GM21576 (cell line): Measurements from ENCODE around the gene STK39.

Experiments
- ATAC-seq: cut with Tn5 transposase; IDR thresholded peaks from one replicate; pipeline ENCODE4 v1.9.1; 2021; ENCODE audit warnings: mild to moderate bottlenecking, moderate library complexity; ENCODE audit not compliant: unreplicated experiment

Gene STK39

DNA sequence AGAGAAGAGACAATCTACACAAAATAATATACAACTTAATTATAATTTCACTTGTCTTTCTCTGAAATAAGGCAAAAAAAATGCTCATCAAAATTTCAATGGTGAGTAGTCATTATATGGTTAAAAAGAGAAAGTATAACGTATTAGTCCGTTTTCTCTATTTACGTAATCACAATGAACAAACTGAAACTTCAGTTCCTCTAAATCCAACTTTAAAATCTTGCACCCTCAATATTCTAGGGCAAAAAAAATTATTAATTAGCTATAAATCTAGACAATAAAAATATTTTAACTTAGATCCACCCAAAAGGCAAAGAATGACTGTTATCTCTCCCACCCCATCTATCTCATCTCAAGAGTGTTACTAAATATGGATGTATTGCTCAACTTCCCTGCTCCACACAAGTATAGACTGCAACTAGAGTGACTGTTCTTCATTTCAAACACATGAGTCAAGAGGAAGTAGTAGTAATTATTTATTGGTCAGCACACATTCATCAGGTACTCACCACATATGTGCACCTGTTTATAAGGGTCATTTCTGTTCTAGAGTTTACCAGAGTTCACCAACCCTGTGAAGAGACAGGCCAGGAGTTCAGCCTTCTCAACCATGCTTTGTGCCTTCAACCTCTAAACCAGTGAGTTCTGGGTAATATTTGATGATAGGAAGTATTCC is 36.4 kb downstream of the STK39 start:
- ATAC-seq: peak; percentile 33

DNA sequence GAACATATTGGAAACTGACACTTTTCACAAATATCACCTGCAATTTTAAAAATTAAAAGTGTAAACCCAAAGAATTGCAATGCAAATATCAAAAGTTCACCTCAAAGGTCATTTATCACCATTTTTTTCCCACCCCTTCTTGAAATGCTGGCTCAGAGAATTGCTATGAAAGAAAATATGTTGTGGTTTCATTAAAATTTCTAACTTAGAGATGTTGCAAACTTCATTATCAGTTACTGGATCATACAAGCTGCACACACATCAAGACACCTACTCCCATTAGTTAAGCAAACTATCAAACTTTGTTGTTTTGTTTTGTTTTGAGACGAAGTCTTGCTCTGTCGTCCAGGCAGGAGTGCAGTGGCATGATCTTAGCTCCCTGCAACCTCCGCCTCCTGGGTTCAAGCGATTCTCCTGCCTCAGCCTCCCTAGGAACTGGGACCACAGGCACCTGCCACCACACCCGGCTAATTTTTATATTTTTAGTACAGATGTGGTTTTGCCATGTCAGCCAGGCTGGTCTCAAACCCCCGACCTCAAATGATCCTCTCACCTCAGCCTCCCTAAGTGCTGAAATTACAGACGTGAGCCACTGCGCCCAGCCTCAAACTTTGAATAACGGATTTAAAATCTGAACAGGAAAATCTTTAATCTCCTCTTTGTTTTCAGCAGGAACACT is 37.0 kb downstream of the STK39 start:
- no peak for ATAC-seq

DNA sequence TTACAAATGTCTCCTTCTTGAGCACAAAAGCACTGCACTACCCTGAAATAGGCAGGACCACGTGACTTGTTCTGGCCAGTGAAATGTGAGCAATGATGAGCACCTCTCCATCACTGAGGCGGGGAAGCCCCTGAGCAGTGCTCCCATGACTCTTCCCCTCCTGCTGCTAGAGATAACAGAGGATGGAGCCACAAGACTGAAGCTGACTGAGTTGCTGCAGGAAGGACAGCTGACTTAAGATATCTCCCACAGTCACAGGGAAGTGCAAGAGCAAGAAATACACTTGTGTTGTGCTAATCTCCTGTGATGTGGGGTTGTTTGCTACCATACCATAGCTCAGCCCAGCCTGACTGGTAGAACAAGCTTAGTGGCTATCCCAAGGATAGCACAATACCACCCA is 38.7 kb downstream of the STK39 start:
- ATAC-seq: no peak

DNA sequence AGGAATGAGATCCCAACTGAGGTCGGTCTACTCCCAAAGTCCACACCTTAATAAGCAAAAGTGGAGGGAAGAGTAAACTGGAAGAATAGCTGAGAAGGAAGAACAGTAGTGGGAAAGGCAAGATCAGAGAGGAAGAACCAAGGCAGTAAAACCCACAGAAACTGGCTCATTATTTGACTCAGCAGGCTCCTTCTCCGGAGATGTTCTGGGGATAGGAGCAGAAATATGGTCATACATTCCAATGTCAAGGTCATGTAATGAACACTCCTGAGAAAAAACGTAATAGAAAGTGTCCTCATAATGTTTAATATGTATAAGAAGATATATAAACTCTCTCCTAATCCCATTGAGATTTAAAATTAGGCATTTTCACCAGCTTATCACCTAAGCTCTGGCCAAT is 39.5 kb downstream of the STK39 start:
- no peak for ATAC-seq

DNA sequence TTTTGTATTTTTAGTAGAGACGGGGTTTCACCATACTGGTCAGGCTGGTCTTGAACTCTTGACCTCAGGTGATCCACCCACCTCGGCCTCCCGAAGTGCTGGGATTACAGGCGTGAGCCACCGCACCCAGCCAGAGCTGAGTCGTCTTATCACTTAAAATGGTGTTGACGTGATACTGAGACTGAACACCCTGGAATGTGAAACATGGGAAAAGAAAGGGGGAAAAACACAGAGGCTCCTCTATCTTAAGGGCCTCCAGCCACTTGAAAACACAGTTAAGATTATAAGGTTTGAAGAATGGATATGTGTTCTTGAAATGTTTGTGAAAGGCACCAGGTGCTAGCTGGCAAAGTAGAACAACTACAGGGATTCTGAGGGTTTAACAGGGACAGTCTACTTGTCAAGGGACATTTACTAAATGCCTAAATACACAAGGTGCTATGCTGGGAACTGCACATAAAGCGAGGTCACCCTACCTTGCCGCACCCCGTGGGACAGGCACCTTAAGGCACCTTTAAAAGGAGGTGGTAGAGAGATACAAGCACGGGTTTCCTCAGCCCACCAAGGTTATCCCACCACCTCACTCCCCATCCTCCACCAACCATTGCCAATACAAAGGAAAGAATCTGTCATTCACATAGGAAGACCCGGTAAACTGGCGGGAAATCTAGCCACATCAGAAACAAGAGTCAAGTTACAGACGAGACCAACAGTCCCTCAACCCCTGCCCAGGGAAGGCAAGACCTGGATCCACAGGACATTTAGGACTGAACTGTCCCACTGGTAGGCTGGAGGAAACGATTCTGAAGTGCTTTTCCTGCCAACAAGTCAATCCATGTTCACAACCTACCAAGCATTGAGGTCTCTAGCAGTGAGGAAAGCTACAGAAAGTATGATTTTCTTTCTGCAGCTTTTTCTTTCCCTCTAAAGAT is 43.4 kb downstream of the STK39 start:
- no peak for ATAC-seq

DNA sequence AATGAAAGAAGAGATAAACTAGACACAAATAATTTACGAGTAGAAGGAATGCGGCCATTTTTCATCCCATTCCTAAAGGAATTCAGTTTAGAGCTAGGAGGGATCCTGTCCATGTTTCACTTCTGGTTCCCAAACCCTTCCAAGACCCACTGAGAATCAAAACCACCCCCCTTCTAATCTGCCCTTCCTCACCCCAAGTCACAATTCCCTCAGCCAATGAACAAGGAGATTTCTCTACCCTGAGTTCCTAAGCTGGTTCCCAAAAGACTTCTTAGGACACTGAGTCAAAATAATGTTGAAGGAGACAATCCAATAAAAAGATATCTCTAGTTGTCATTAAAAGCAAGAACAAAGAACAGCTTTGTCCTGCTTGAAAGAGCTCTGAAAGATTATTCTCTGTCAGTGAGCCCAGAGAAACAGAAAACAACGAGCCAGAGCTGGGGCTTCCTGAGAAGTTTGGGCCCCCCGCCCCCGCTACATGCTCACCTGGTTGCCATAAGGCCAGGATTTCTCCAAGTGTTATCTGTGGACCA is 45.7 kb downstream of the STK39 start:
- no peak for ATAC-seq

DNA sequence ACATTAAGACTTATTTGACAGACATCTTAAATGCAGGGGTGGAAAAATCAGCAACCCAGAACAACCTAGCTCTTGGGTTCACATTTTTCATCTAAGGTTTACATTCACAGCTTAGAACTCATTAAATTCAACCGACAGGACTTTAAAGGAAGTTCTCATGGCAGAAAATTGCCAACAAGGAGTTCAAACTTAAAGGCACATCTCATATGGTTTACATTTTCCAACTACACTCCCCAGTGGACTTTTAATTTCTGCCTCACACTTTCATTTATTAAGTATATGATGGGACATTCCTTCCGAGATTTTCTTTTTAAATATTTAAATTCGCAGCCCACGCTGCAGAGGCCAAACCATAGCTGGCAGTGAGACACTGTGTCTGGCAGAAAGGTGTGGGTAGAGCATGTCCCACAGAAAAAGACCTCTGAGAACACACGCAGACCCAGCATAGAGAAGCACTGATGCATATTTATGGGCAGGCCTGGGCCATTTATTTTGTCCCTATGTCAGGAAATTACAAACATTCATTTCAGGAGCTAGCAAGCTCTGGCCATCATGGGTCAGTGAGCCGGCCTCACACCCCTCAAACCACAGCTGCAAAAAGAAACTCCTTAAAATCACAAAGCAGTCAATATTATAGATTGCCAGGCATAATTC is 46.3 kb downstream of the STK39 start:
- ATAC-seq: no peak

DNA sequence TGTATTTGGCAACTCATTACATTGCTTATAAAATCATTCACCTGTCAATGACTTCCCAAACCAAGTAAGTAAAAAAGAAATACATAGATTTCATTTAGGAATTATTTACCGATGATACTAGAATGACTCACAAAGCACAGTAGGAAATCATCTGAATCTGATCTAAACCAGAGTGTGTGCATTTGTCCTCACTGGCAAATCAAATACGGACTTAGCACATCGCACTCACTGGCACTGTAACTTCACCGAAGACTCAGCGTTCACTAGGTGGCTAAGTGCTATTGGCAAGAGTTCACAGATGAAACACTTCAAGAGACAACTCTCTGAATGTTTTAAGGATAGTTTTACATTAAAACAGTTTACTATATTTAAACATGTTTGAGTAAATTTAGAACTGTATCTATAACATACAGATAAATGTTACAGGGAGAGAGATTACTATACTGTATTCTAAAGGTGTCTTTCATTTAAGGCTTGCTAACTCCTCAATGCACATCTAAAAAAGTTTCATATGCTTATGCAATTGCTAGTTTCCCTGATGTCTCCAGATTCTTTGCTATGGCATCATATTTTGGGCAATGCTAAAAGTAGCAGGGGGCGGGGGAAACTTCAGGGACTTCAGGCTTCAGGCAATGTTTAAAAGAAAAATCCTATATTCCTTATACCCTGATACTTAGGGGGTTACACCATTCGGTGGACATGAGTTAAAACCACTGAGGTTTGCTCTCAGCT is 48.8 kb downstream of the STK39 start:
- no peak for ATAC-seq

DNA sequence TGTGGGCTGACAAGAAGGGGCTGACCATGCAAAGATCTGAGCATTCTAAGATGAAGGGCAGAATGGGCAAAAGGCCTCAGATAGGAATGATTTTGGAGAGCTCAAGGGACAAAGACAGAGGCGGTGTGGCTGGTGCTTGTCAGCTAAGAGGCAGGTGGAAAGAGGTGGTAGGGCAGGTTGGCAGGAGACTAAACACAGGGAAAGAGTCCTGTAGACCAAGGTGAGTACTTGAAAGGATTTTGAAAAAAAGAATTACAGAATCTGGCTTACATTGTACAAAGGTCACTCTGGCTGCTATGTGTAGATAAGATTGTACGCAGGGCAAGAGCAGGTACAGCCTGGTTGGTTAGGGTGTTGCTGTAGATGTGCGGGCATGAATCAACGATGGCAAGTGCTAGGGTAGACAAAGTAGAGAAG is 50.6 kb downstream of the STK39 start:
- ATAC-seq: no peak

DNA sequence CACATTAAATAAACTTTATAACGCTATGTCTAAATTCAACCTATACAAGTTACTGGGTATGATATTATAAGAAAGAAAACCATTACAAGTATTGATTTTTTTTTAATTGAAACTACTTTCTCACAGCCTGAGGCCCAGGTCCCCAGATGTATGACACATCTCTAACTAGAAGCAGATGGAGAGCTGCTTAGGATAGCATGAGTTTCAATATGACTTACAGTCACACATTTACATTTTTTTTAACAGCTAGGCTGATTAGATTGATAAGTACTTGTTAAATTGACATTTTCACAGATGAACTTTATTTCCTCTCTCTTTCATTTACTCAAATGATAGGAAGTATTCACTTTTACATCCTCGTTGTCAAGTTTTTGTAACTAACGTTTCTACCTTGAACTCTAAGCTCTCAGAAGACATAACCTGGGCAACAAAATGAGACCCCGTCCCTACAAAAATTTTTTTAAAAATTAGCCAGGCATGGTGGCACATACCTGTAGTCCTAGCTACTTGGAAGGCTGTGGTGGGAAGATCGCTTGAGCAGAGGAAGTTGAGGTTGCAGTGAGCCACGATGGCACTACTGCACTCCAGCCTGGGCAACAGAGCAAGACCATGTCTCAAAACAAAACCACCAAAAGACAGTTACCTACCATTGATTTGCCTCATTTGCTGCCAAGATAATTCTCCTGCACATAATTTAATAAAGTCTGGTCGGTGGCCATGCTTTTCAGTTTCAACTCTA is 52.4 kb downstream of the STK39 start:
- ATAC-seq: peak; percentile 89

DNA sequence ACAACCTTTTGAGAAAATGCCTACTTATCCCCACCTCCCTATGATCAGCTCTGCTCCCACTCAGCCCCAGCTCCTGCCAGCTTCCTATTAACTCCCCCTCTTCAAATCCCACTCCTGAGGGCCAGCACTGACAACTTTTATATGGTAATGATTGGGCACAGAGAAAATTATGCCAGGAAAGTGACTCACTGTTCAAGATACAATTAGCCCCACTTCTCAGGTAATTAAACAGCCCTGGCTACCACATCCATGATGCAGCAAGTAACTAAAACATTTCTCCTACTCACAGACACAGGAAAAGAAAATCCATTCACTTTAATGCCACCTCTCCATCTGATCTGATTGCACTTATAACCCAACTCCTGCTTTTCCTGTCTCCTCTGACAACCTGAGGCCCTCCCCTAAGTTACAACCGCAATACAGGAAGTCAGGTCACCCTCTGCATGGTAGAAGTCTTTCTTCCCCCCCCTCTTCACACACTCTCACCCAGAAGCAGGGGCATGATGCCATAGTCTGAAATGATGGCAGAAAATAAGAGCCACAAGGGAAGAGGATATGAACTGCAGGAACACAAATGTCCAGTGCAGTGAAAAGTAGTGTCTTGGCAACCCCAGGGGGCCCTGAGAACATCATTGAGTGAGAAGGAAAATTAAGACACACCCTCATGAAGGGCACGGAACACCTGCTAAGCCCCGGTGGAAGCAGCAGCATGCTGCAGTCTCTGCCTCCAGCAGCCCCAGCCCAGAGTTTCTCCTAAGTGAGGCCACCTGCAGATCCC is 54.4 kb downstream of the STK39 start:
- no peak for ATAC-seq

DNA sequence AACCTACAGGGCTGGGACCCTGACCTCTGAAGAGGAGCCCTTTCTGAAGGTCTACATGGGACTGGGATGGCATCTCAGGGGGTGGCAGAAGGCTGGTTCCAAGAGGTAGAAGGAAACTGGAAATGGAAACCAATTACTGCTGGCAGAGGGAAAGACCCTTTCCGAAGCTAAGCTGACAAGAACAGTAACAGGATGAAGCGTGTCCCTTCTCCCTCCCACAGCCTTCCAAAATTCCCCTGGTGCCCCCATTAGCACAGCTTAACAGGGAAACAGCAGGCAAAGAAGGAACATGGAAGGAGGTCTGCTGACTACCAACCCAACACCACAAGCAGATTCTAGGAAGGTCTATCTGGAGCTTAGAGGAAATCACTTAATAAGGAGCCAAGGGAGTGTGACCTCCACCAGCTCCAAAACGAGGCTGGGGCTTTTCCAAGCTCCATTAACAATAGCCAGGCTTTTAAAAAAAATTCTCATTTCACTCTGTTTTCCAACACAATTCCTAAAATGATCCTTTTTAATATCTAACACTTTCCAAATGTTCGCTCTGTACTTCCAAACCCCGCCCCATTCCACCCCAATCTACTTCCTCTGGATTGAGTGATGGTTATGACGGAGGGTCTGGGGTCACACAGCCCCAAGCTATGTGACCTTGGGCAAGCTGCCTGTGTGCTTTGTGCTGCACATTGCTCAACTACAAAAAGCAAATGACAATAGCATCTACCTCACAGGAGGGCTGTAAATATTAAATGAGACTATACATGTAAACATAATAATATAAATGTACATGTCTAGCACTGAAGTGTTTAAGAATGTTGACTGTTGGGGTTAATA is 55.2 kb downstream of the STK39 start:
- ATAC-seq: no peak

DNA sequence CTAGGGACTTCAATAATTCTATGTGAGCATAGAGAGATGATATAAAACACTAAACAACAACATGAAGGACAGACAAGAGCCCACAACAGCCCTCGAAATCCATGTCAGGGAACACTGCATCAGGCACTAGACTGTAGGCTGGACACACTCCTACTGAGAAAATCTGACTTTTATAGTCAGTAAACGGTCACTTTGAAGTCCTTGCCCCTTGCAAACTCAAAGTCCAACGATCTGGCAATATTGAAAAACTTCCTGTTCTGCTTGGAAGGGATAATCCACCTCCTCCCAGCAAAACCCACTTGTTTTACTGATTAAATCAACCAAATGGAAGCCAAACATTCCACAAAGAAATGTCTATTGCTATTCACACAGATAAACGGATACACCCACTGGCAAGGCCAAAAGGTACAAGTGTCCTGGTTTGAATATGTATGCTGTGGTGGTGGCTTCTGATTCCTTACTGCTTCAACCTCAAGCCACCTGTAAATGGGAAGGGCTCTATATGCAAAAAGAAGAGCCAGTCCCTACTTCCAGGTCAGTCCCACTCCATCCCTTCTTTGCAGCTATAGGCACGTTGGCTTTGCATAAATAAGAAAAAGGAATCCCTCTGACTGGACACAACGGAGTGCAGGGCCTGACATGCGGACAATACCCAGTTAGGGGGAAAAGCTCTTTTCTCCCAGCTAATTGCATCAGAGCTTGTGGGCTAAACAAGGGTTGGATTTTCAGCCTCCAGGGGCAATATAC is 56.6 kb downstream of the STK39 start:
- ATAC-seq: no peak

DNA sequence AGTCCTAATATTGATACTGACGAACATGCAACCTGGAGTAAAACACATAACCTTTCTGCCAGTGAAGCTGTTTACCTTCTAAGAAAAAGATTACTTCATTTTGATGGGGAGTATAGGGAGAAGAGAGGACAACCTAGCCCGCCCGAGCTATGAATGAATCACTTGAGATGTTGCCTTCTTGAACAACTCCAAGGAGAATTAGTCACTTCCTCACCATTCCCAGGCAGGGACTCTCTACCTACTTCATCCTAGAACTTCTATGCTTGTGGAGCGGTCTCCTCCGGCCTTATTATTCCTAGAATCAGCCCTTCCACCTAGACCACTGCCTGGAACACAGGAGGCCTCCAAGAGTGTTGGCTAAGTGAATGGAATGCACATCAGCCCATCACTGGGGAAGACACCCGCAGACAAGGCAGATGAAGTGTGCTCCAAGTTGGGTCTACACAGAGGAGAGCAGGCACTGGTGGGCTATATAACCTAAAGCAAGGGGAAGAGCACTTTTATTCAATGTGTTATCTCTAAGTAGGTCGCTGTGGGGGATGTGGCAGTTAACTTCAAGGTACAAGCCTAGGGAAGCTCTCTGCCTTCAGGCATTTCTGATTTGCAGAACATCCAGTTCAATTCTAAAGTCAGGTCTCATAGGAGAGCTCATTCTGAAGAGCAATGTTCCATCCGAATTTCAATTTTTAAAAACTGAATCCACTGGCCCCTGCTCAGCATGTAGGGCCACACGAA is 57.4 kb downstream of the STK39 start:
- ATAC-seq: no peak

DNA sequence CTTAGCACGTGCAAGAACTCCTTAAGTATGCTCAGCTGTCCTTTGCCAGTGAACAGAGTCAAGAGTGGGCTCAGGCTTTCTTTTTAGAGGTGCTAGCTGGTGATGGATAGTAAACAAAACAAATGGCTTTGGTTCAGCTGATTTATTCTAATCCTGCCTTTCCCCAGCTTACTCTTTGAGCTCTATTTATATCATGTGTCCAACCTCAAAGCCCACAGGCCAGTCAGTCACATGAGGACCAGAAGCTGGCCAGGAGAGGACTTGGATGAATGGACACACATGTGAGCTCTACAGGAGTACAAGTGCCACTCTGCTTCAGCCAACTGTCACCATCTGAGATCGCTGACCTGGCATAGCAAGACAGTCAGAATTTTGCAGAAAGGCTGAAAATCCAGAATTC is 59.4 kb downstream of the STK39 start:
- ATAC-seq: no peak

DNA sequence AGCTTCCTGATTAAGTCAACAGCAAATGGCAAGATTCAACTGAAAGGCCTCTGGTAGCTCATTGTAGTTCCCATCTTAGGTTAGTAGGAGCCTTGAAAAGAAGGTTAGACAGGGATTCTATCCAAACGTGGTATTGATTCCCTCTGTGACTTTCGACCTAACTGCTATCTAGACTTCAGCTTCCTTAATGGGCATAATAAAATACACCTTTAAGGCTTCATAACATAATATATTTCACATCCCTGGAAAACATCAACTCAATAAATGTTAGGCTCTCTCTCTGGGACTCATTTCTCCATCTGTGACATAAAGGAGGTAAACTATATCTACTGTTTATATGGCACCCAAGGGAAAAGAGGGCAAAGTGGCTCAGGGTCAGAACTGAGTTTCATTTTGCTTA is 60.9 kb downstream of the STK39 start:
- ATAC-seq: no peak
